Testis (tissue), 2 donors: ENCODE measurements around the gene NMBR.

Source experiments
- CTCF ChIP-seq, 3 experiments: fragments of 450-650 bp in 2 of 3; fragments of 200-600 bp in 1 of 3; sonication (generic) in 1 of 3; IDR thresholded peaks; one replicate each; pipeline ENCODE4 v1.5.1; 2016 to 2019; ENCODE audit warnings: antibody characterized with exemption in 3 of 3, mild to moderate bottlenecking in 2 of 3, moderate library complexity in 1 of 3
- POLR2A ChIP-seq: fragments of 450-650 bp; IDR thresholded peaks from one replicate; pipeline ENCODE4 v1.6.1; 2017; ENCODE audit warnings: antibody characterized with exemption, mild to moderate bottlenecking, moderate library complexity

- TF ChIP-seq CTCF (IDR thresholded peaks at IDR 0.05) (no peak), POLR2A (no peak)
Measured at GRCh38 chr6:142055219-142055618, 91.7 kb downstream of the NMBR start.
